GM19438 (cell line): ENCODE data around the gene CACNB4.
"Not testable (repeated sequence)": the region's sequence is repeated elsewhere in the genome, so short reads cannot be mapped to it uniquely, and the experiment has no call there.

Source experiments
- ATAC-seq: cut with Tn5 transposase; IDR thresholded peaks from one replicate; pipeline ENCODE4 v1.9.1; 2021; ENCODE audit warnings: low read depth; ENCODE audit not compliant: unreplicated experiment

CACNB4 gene

DNA sequence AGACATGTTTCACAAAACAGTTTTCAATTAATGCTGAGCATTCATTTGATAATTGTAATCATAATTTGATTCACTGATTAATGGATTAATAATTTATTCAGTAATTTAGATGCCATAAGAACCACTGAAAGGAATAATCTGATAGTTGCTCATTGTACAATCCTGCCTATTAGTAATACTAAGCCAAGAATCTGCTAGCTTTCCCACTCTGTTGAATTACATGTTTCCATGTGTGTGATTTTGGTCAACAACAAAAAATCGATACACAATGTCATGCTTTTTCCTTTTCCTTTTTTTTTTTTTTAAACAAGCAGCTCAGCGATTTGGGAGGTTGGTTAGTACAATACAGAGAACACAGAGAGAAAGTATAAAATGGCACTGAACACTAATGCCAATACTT, 296.5 kb downstream of the CACNB4 start:
- ATAC-seq, result no peak

DNA sequence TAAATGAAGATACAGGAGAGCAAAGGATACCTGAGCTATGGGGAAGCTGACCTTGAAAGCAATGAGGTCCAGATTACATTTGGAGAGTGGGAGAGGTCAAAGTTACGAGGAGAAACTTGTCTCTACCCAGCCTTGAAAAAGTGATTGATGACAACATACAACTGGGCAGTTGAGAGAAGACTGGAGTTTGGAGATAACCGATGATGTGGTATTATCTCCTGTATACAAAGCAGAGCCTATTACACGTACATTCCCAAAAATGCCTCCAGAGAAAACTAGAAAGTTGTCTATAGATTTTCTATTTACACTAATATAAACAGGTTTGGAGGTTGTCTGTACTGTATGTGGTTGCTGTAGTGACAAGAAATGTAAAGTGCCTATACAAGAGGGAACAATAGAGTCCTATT, 299.0 kb downstream of the CACNB4 start:
- no peak for ATAC-seq

DNA sequence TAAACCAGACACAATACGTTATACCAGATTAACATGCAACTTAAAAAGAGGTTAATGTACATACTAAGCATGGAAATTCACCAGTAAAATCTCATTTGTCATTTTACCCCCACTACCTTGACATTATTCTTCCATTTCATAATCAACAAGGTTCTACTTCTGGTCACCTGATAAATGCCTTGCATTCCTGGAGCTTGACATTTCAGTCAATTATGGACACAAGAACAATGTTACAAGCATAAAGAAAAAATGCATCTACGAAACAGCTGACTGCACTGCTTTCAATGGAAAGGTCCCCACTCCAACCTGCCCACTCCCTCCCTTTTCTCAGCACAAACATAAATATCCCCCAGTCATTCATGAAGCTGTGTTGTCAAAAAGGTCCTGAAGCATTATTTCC, 302.1 kb downstream of the CACNB4 start:
- ATAC-seq, result no peak

DNA sequence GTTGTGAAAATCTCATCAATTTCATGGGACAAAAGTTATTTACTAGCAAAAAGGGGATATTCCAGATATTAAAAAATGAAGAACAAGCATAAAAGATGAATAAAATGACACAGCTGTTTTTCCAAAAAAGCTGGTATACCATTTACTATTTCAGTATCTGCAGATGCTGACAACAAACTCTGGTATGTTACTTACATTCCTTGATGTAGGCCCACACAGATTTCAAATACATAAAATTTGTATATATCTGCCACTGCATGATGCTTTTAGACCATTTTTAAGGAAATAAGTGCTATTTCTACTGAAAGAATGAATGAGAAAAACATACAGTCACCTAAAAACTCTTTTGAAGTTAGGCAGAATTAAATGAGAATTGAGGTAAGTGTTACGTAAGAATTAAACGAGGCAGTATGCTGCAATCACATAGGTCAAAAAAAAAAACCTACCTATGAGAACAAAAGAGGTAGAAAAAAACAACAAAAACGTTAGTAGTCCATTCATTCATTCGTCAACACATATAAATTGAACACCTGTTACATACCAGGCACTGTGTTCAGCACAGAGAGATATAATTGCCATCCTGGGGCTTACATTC, 303.1 kb downstream of the CACNB4 start:
- ATAC-seq, result no peak

DNA sequence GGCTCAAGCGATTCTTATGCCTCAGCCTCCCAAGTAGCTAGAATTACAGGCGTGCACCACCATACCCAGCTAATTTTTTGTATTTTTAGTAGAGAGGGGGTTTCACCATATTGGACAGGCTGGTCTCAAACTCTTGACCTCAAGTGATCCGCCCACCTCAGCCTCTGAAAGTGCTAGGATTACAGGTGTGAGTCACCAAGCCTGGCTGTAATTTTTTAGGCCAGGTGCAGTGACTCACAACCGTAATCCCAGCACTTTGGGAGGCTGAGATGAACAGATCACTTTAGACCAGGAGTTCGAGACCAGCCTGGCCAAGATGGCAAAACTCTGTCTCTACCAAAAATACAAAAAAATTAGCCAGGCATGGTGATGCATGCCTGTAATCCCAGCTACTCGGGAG, 304.4 kb downstream of the CACNB4 start:
- not testable (repeated sequence) for ATAC-seq

DNA sequence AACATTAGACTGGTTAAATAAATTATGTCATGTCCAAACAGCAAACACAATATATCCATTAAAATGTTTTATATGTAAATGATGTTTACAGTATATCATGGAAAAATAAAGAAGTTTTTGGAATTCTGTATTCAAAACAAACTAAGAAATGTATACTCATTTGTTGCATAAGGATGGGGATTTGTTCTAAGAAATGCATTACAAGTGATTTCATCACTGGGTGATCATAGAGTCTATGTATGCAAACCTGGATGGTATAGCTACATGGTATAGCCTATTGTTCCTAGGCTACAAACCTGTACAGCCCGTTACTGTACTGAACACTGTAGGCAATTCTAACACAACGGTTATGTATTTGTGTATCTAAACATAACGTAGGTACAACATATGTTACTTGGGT, 305.7 kb downstream of the CACNB4 start:
- ATAC-seq, result no peak

DNA sequence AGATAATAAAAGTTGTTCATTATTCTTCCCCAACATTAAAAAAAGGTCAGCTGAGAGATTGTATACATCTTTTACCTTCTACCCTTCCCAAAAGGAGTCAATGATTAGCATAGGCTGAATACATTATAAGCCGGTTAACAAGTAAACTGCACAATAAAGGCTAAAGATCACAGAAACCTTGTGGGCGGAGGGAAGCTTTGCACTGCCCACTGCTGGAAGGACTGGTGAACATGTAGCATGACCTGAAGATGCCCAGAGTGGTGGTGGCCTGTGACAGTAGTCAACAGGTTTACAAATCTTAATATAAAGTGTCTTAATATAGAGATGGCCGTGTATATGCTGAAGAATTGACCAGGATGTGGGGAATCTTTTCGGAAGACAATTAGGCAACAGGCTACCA, 306.3 kb downstream of the CACNB4 start:
- ATAC-seq, result no peak

DNA sequence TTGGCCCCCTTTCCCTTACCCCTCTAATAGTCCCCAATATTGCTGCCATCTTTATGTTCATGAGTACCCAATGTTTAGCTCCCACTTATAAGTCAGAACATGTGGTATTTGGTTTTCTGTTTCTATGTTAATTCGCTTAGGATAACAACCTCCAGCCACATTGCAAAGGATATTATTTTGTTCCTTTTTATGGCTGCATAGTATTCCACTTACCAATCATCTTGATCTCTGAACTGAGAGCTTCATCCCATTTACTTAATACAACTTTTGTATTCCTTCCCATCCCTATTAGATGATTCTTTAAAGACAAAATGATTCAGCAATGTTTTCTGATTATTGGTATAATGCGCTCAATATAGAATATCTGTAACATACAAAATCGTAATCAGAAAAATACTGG, 307.3 kb downstream of the CACNB4 start:
- ATAC-seq, result no peak

DNA sequence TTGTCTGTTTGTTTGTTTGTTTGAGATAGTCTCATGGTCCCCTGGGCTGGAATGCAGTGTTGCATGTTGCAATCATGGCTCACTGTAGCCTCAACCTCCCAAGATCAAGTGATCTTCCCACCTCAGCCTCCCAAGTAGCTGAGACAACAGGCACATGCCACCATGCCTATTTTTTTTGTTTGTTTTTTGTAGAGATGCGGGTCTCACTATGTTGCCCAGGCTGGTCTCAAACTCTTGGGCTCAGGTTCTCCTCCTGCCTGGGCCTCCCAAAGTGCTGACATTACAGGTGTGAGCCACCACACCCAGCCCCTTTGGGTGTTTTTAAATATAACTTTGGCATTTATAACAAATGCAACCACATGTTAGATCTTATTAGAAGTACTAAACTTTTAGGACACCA, 308.2 kb downstream of the CACNB4 start:
- ATAC-seq, result no peak

DNA sequence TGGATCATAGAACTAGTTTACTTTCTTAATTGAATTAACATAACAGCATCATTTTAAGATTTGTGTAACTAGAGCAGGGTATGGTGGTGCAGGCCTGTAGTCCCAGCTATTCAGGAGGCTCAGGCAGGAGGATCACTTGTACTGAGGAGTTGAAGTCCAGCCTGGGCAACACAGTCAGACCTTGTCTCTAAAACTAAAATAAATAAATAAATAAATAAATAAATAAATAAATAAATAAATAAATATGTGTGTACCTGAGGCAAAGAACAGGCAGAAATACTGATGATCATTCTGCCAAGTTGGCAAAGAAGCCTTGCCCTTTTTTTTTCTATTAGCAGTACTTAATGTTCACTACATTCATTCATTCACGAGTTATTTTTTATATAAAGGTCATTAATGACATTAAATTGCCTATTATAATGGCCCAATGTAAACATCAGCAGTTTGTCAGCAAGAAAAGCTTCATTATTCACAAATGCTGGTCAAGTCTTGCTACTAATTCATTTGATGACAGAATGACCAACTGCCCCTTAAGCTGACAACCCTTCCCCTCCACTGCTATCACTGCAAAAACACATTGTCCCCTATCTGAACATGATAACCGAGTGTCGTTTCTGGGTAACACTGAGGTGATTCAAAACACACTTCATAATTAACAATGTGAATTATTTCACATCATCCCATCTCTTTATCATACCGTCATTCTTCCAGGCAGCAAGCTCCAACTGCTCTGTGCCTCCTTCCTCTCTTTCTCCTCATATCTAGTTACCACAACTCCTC, 309.6 kb downstream of the CACNB4 start:
- no peak for ATAC-seq

DNA sequence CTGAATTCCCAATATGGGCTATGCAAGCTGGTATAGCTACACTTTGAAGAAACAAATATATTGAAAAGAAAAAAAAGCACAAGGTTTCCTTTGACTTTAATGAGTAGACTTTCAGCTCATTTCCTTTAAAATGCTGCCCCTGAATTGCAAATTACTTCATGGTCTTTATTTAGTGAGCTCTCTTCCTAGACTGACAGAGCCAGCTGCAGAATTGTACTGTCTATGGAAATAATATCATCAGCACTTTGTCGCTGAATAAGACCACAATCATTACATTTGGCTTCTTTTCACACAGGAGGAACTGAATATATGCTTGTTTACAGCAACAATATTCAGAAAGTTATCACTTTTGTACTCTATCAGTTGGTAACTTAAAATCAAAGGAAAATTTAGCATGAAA, 312.4 kb downstream of the CACNB4 start:
- ATAC-seq, result no peak

DNA sequence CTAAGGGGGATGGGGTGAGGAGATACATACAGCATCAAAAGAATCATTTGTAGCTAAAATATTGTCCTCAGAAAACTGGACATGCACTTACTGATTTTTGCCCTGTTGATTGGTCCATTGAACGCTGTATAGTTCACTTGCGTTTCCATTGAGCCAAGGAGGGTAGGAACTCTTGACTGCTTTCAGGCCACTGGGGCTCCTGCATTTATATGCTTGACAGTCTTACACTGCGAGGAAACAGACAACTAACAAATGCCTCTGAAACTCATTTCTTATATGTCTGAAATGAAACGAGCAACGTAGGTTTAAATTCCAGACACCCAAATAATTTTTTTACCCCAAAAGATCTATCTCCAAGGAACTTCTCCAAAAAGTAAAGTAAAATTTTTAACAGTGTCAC, 312.8 kb downstream of the CACNB4 start:
- no peak for ATAC-seq

DNA sequence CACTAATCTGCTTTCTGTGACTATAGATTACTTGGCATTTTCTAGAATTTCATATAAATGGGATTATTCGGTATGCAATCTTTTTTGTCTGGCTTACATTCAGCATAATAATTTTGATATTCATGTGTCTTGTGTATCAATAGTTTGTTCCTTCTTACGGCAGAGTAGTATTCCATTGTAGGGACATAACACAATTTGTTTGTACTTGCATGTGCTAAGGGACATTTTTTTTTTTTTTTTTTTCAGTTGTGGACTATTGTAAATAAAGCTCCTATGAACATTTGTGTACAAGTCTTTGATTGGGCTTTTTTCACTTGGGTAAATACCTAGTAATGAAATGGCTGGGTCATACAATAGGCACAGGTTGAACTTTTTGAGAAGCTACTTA, 315.7 kb downstream of the CACNB4 start:
- ATAC-seq, result no peak
